ENCODE measurements around the gene TRAPPC1.

- no peak for TF ChIP-seq CTCF (conservative IDR thresholded peaks at IDR 0.05; ENCODE audit: low read depth in 2 of 2)
- no peak for TF ChIP-seq JUNB (IDR thresholded peaks at IDR 0.05; ENCODE audit: unreplicated experiment)
- no peak for TF ChIP-seq CREB1 (CRISPR knock-in tag; IDR thresholded peaks at IDR 0.05; ENCODE audit: low read depth)
- no peak for TF ChIP-seq REST (IDR thresholded peaks at IDR 0.05; ENCODE audit: unreplicated experiment)
- no peak for TF ChIP-seq EZH2 (IDR thresholded peaks at IDR 0.05; ENCODE audit: low read depth, unreplicated experiment)
- no peak for TF ChIP-seq POLR2AphosphoS5 (IDR thresholded peaks at IDR 0.05; ENCODE audit: low read depth)
- no peak for TF ChIP-seq STAT1 (IDR thresholded peaks at IDR 0.05; ENCODE audit: unreplicated experiment)
- TF ChIP-seq EZH2phosphoT487 (IDR thresholded peaks at IDR 0.05; ENCODE audit: unreplicated experiment): no peak
- no peak for TF ChIP-seq ZNF331 (CRISPR knock-in tag; IDR thresholded peaks at IDR 0.05; ENCODE audit: low read depth)
- no peak for TF ChIP-seq ZNF114 (CRISPR knock-in tag; IDR thresholded peaks at IDR 0.05)
- no peak for TF ChIP-seq NANOG (IDR thresholded peaks at IDR 0.05; ENCODE audit: borderline replicate concordance)
- no peak for TF ChIP-seq ETS1 (IDR thresholded peaks at IDR 0.05)
- TF ChIP-seq ZNF462 (CRISPR knock-in tag; IDR thresholded peaks at IDR 0.05): no peak
Observed at GRCh38 chr17:7893187-7893880, 38.4 kb downstream of the TRAPPC1 start.

All from GM23338 (cell line).